HCT116 (cell line): Measurements from ENCODE around the gene KLHDC10. TPM values are rescaled to one million over a fixed set of nuclear protein-coding genes. Genes with fewer than 3 reads are reported as not detected.

Experiments used
- ATAC-seq: fragments of 200-7000 bp; cut with Tn5 transposase; 2 replicates; pipeline ENCODE4 v1.9.1; 2020; ENCODE audit warnings: mild to moderate bottlenecking, moderate library complexity
- BruUV-seq: library from RNA; stranded (reverse); fragments of 400-500 nt; replicated peaks from 2 replicates; lab custom pipeline; 2021; lab: Mats Ljungman, UMichigan
- CTCF ChIA-PET: fragments of 300-600 bp; sonication (Branson Sonifier 250); formaldehyde crosslinking; loops from one replicate; lab custom pipeline; 2021; ENCODE audit warnings: antibody characterized with exemption; lab: Charles Lee
- POLR2A ChIA-PET: fragments of 300-600, 350-600 bp; sonication (Branson Sonifier 250); formaldehyde crosslinking; loops from one replicate; lab custom pipeline; 2021; ENCODE audit warnings: antibody characterized with exemption; lab: Charles Lee
- RAD21 ChIA-PET, 2 experiments: fragments of 300-600 bp; sonication (Branson Sonifier 250); formaldehyde crosslinking; loops; one replicate each; lab custom pipeline; 2023; ENCODE audit warnings: low total read pairs in 2 of 2; ENCODE audit not compliant: uncharacterized antibody in 2 of 2, unreplicated experiment in 2 of 2, low non-redundant PET in 1 of 2; lab: Charles Lee
- DNase-seq: peaks from one replicate; pipeline ENCODE4 v3.0.0-alpha.2; 2010; ENCODE audit warnings: low read depth, low spot score
- H2AFZ ChIP-seq: fragments of 200-600 bp; shearing (Covaris generic), sonication (generic); 2 replicates; pipeline ENCODE4 v1.6.1; 2017; ENCODE audit warnings: low read depth, mixed run types, mixed read lengths, antibody characterized with exemption, low read length; ENCODE audit not compliant: poor library complexity, severe bottlenecking
- H3K27ac ChIP-seq: 2 replicates; pipeline ENCODE4 v1.5.1; 2012; ENCODE audit warnings: low read depth, low read length
- H3K27me3 ChIP-seq: fragments of 200-600 bp; sonication (generic); 2 replicates; pipeline ENCODE4 v1.6.1; 2016; ENCODE audit warnings: mixed run types, low read length, mixed read lengths; ENCODE audit not compliant: insufficient read depth
- H3K36me3 ChIP-seq, 2 experiments: fragments of 200-500 bp in 1 of 2; fragments of 200-600 bp in 1 of 2; sonication (Bioruptor generic) in 1 of 2; sonication (generic) in 1 of 2; 2 replicates each; pipeline versions ENCODE4 v1.5.1 to v1.6.1; 2014 to 2016; ENCODE audit warnings: low read length in 2 of 2, inconsistent platforms in 1 of 2, mixed read lengths in 1 of 2, mixed run types in 1 of 2; ENCODE audit not compliant: insufficient read depth in 2 of 2, control insufficient read depth in 1 of 2
- H3K4me1 ChIP-seq, 2 experiments: fragments of 200-600 bp in 1 of 2; sonication (generic) in 1 of 2; 2 replicates each; pipeline versions ENCODE4 v1.5.1 to v1.6.1; 2012 to 2017; ENCODE audit warnings: low read length in 2 of 2, inconsistent platforms in 1 of 2, mild to moderate bottlenecking in 1 of 2, mixed read lengths in 1 of 2, mixed run types in 1 of 2, moderate library complexity in 1 of 2; ENCODE audit not compliant: insufficient read depth in 2 of 2, control insufficient read depth in 1 of 2
- H3K4me2 ChIP-seq: fragments of 200-600 bp; sonication (generic); 2 replicates; pipeline ENCODE4 v1.6.1; 2017; ENCODE audit warnings: mixed run types, low read length, mixed read lengths
- H3K4me3 ChIP-seq, 2 experiments: fragments of 200-600 bp in 1 of 2; sonication (generic) in 1 of 2; replicated peaks in 1 of 2; 2 replicates each; pipeline ENCODE4 v1.5.1; 2011 to 2016; ENCODE audit warnings: low read length in 2 of 2, control low read depth in 1 of 2, low read depth in 1 of 2, mild to moderate bottlenecking in 1 of 2, mixed read lengths in 1 of 2, mixed run types in 1 of 2
- H3K79me2 ChIP-seq: fragments of 200-600 bp; sonication (generic); 2 replicates; pipeline ENCODE4 v1.6.1; 2017; ENCODE audit warnings: mild to moderate bottlenecking, mixed run types, low read length, moderate library complexity, mixed read lengths; ENCODE audit not compliant: insufficient read depth
- H3K9ac ChIP-seq: fragments of 200-600 bp; sonication (generic); 2 replicates; pipeline ENCODE4 v1.6.1; 2016; ENCODE audit warnings: low read length, mixed read lengths
- H3K9me2 ChIP-seq: fragments of 200-600 bp; sonication (generic), shearing (Covaris generic); 2 replicates; pipeline ENCODE4 v1.6.1; 2017; ENCODE audit warnings: mixed run types, mild to moderate bottlenecking, moderate library complexity; ENCODE audit not compliant: insufficient read depth
- H3K9me3 ChIP-seq, 2 experiments: fragments of 200-500 bp in 1 of 2; fragments of 200-600 bp in 1 of 2; sonication (Bioruptor generic) in 1 of 2; sonication (generic) in 1 of 2; 2 replicates each; pipeline ENCODE4 v1.6.1; 2014 to 2017; ENCODE audit warnings: low read length in 2 of 2, mixed read lengths in 2 of 2, inconsistent platforms in 1 of 2, low read depth in 1 of 2, mild to moderate bottlenecking in 1 of 2, mixed run types in 1 of 2, moderate library complexity in 1 of 2; ENCODE audit not compliant: control insufficient read depth in 1 of 2, insufficient read depth in 1 of 2
- H4K20me1 ChIP-seq: fragments of 200-600 bp; sonication (generic), shearing (Covaris generic); 2 replicates; pipeline ENCODE4 v1.6.1; 2017; ENCODE audit warnings: mixed run types, mild to moderate bottlenecking, moderate library complexity; ENCODE audit not compliant: insufficient read depth
- CBX3 ChIP-seq: IDR thresholded peaks from 2 replicates; pipeline ENCODE4 v1.6.1; 2012; ENCODE audit warnings: low read depth
- EGR1 ChIP-seq: IDR thresholded peaks from 2 replicates; pipeline ENCODE4 v1.6.1; 2012; ENCODE audit warnings: low read depth
- ELF1 ChIP-seq: IDR thresholded peaks from 2 replicates; pipeline ENCODE4 v1.6.1; 2012; ENCODE audit warnings: low read depth, borderline replicate concordance
- EZH2 ChIP-seq: fragments of 200-600 bp; sonication (generic); IDR thresholded peaks from 2 replicates; pipeline ENCODE4 v1.6.1; 2017; ENCODE audit warnings: antibody characterized with exemption, mixed run types
- EZH2phosphoT487 ChIP-seq: fragments of 200-600 bp; IDR thresholded peaks from 2 replicates; pipeline ENCODE4 v1.6.1; 2018; ENCODE audit warnings: antibody characterized with exemption, borderline replicate concordance
- JUND ChIP-seq: IDR thresholded peaks from 2 replicates; pipeline ENCODE4 v1.6.1; 2012
- MAX ChIP-seq: IDR thresholded peaks from 2 replicates; pipeline ENCODE4 v1.6.1; 2012
- REST ChIP-seq: IDR thresholded peaks from 2 replicates; pipeline ENCODE4 v1.6.1; 2012; ENCODE audit warnings: low read depth
- SP1 ChIP-seq: IDR thresholded peaks from 2 replicates; pipeline ENCODE4 v1.6.1; 2012; ENCODE audit warnings: low read depth
- SRF ChIP-seq: IDR thresholded peaks from 2 replicates; pipeline ENCODE4 v1.6.1; 2012; ENCODE audit warnings: low read depth
- YY1 ChIP-seq: IDR thresholded peaks from 2 replicates; pipeline ENCODE4 v1.6.1; 2011; ENCODE audit warnings: low read length, low read depth, moderate library complexity, mild to moderate bottlenecking; ENCODE audit not compliant: insufficient replicate concordance; ENCODE audit errors: extremely low read depth
- ZBTB33 ChIP-seq: IDR thresholded peaks from 2 replicates; pipeline ENCODE4 v1.6.1; 2011; ENCODE audit warnings: mild to moderate bottlenecking, low read length, moderate library complexity; ENCODE audit not compliant: insufficient replicate concordance; ENCODE audit errors: extremely low read depth
- ZFX ChIP-seq: fragments of 450-650 bp; IDR thresholded peaks from 2 replicates; pipeline ENCODE4 v1.6.1; 2017
- ZNF274 ChIP-seq: fragments of 200-500 bp; sonication (Bioruptor generic); IDR thresholded peaks from 2 replicates; pipeline ENCODE4 v1.6.1; 2014; ENCODE audit warnings: mild to moderate bottlenecking, low read depth, low read length, inconsistent platforms
- intact Hi-C: fragments of 100-400 bp; cut with micrococcal nuclease; formaldehyde crosslinking; loops from 2 replicates; pipeline ENCODE4 v1.10.0; 2022
- total RNA-seq: library from RNA; stranded (reverse); gene quantifications from one replicate; pipeline ENCODE4 v1.2.1, GENCODE V29; 2021; ENCODE audit not compliant: unreplicated experiment

Gene KLHDC10
- total RNA-seq, 1 experiment from 2014 or later, result 25.8 TPM

- H3K27ac ChIP-seq, result no peak overlapping the region
- ChIA-PET RAD21 (no interaction called here), POLR2A (no interaction called here), CTCF (no interaction called here)
- H3K27me3 ChIP-seq, result no peaks in the 10 kb centered on the region
- H4K20me1 ChIP-seq, result no peaks in the 10 kb centered on the region
- H3K36me3 ChIP-seq, result peaks cover 5 to 9% of the 10 kb centered on the region in 2 experiments; a peak in 2 of 4 replicates
- H3K4me3 ChIP-seq, result no peak overlapping the region
- H3K9me3 ChIP-seq, result no peaks in the 10 kb centered on the region
- H3K4me1 ChIP-seq, result peaks cover 0 to 11% of the 10 kb centered on the region in 2 experiments; a peak in 2 of 4 replicates
- ATAC-seq (no peak), DNase-seq (no peak)
- H3K9ac ChIP-seq, result no peak overlapping the region
- H3K4me2 ChIP-seq, result no peak overlapping the region
- no peaks in the 10 kb centered on the region for H3K9me2 ChIP-seq
- no TSS peak for BruUV-seq
- H2AFZ ChIP-seq, result no peak overlapping the region
- H3K79me2 ChIP-seq, result no peaks in the 10 kb centered on the region
- TF ChIP-seq ZBTB33 (no peak), ELF1 (no peak), ZFX (no peak), SRF (no peak), EZH2 (no peak), EZH2phosphoT487 (no peak), CBX3 (no peak), REST (no peak), YY1 (no peak), EGR1 (no peak), JUND (no peak), MAX (no peak), ZNF274 (no peak), SP1 (no peak)
- TF ChIP-seq, all 23 proteins: peak for 0
- intact Hi-C loops, result no loop called here
Observed at GRCh38 chr7:130118801-130119200, 48.5 kb downstream of the KLHDC10 start.
